Measurements from ENCODE around the gene CIT. TPM values are rescaled to one million over a fixed set of nuclear protein-coding genes. Genes with fewer than 3 reads are reported as not detected.

CIT gene
- total and polyA plus RNA-seq, 8 donors = 7.0 to 33.2 (median 20.8) TPM

- Histone ChIP-seq H3K27ac (no peak overlapping the region), H3K27me3 (no peaks in the 10 kb centered on the region)
- no peak for DNase-seq
Measured at GRCh38 chr12:119808441-119808840, 68.7 kb downstream of the CIT start.

GRCh38 chr12:119807380-119807779 is 69.7 kb downstream of the CIT start:
- no peaks in the 10 kb centered on the region for H3K9me3 ChIP-seq
- no peak for TF ChIP-seq CTCF (IDR thresholded peaks at IDR 0.05)
- H3K4me1 ChIP-seq = peaks cover 0 to 5% of the 10 kb centered on the region in 2 donors
- no peak overlapping the region for H3K4me3 ChIP-seq
- H3K27me3 ChIP-seq = no peaks in the 10 kb centered on the region
- no peak overlapping the region for H3K27ac ChIP-seq
- no peaks in the 10 kb centered on the region for H3K36me3 ChIP-seq
- DNase-seq (no peak), ATAC-seq (peak; percentile 50)
- intact Hi-C loops (cut with DNase I) = no loop called here

More at GRCh38 chr12:119808441-119808840, 68.7 kb downstream of the CIT start:
- Histone ChIP-seq H3K9me3 (no peaks in the 10 kb centered on the region), H3K36me3 (no peaks in the 10 kb centered on the region), H3K4me3 (no peak overlapping the region), H3K4me1 (peaks cover 0 to 5% of the 10 kb centered on the region in 2 donors)
- no peak for TF ChIP-seq CTCF (IDR thresholded peaks at IDR 0.05)
- ATAC-seq = no peak
- intact Hi-C loops (cut with DNase I) = no loop called here

GRCh38 chr12:119804011-119804641 is 73.0 kb downstream of the CIT start:
- Histone ChIP-seq H3K27ac (no peak overlapping the region), H3K4me3 (peak overlapping the region in 1 of 2 donors; percentile 13), H3K4me1 (peaks cover 0 to 5% of the 10 kb centered on the region in 2 donors), H3K9me3 (no peaks in the 10 kb centered on the region), H3K36me3 (no peaks in the 10 kb centered on the region), H3K27me3 (no peaks in the 10 kb centered on the region)
- ATAC-seq (peak; percentile 94), DNase-seq (peak; percentile 31 to 76 (median 68))
- intact Hi-C loops (cut with DNase I) = no loop called here
- TF ChIP-seq CTCF (IDR thresholded peaks at IDR 0.05) = peak in 1 of 2 donors; percentile 28

- peak; percentile 62 for ATAC-seq
- no peaks in the 10 kb centered on the region for H3K36me3 ChIP-seq
- no peaks in the 10 kb centered on the region for H3K27me3 ChIP-seq
- DNase-seq = peak in 3 of 4 donors; percentile 38 to 74 (median 48)
- intact Hi-C loops (cut with DNase I) = no loop called here
- no peak for TF ChIP-seq CTCF (IDR thresholded peaks at IDR 0.05)
- no peak overlapping the region for H3K27ac ChIP-seq
- peaks cover 0 to 5% of the 10 kb centered on the region in 2 donors for H3K4me1 ChIP-seq
- peak overlapping the region in 1 of 2 donors; percentile 13 for H3K4me3 ChIP-seq
- no peaks in the 10 kb centered on the region for H3K9me3 ChIP-seq
Measured at GRCh38 chr12:119803381-119803791, 73.7 kb downstream of the CIT start.

GRCh38 chr12:119802472-119802871 is 74.6 kb downstream of the CIT start:
- intact Hi-C loops (cut with DNase I) = no loop called here
- Histone ChIP-seq H3K27me3 (no peaks in the 10 kb centered on the region), H3K36me3 (no peaks in the 10 kb centered on the region), H3K4me1 (peaks cover 0 to 5% of the 10 kb centered on the region in 2 donors), H3K27ac (no peak overlapping the region), H3K9me3 (no peaks in the 10 kb centered on the region), H3K4me3 (no peak overlapping the region)
- ATAC-seq (peak; percentile 12), DNase-seq (peak in 2 of 4 donors; percentile 27 to 51)
- no peak for TF ChIP-seq CTCF (IDR thresholded peaks at IDR 0.05)

All from left lung (tissue), 10 donors.